K562 (cell line): Measurements from ENCODE around the gene HPCA.

Experiments
- RFX5 ChIP-seq: IDR thresholded peaks from 2 replicates; pipeline ENCODE4 v1.6.1; 2011; ENCODE audit warnings: low read depth, mild to moderate bottlenecking, improper control_type of control experiment, low read length
- ZNF274 ChIP-seq: IDR thresholded peaks from 2 replicates; pipeline ENCODE4 v1.6.1; 2011; ENCODE audit warnings: low read depth, mild to moderate bottlenecking, low read length, moderate library complexity, borderline replicate concordance

- TF ChIP-seq ZNF274 = no peak
- no peak for TF ChIP-seq RFX5
These were observed 45.5 kb downstream of the HPCA start for GRCh38 chr1:32931760-32932159.
